Mesothelial cell of epicardium (in vitro differentiated cells): ENCODE data around the gene UBR7. TPM values are rescaled to one million over a fixed set of nuclear protein-coding genes. Genes with fewer than 3 reads are reported as not detected.

ENCODE experiments used
- DNase-seq, 2 experiments: peaks; one replicate each; pipeline ENCODE4 v3.0.0; 2021; ENCODE audit warnings: low spot score in 2 of 2; ENCODE audit not compliant: unreplicated experiment in 2 of 2
- H3K27ac Mint-ChIP-seq: 2 replicates; pipeline ENCODE4 v1.8.0; 2021; ENCODE audit warnings: mixed read lengths
- H3K27me3 Mint-ChIP-seq: 2 replicates; pipeline ENCODE4 v1.8.0; 2021; ENCODE audit warnings: low read depth, mixed read lengths
- H3K36me3 Mint-ChIP-seq: 2 replicates; pipeline ENCODE4 v1.8.0; 2021; ENCODE audit warnings: mixed read lengths
- H3K4me1 Mint-ChIP-seq: 2 replicates; pipeline ENCODE4 v1.8.0; 2021; ENCODE audit warnings: mixed read lengths
- H3K4me3 Mint-ChIP-seq: 2 replicates; pipeline ENCODE4 v1.8.0; 2021; ENCODE audit warnings: mild to moderate bottlenecking, moderate library complexity, mixed read lengths
- H3K9me3 Mint-ChIP-seq: 2 replicates; pipeline ENCODE4 v1.8.0; 2021; ENCODE audit warnings: mixed read lengths
- CTCF ChIP-seq: fragments of 200-600 bp; sonication (generic); IDR thresholded peaks from one replicate; pipeline ENCODE4 v1.5.0; 2021; ENCODE audit warnings: antibody characterized with exemption; ENCODE audit not compliant: unreplicated experiment
- total RNA-seq: library from RNA; stranded (reverse); gene quantifications from 3 replicates; pipeline ENCODE4 v1.2.1, GENCODE V29; 2021

Gene UBR7
- total RNA-seq, 1 donor from 2014 or later, result 13.1 TPM

GRCh38 chr14:93199031-93199430 is 8.0 kb upstream of the UBR7 start:
- Mint-ChIP-seq H3K27me3 (no peaks in the 10 kb centered on the region), H3K4me3 (no peak overlapping the region), H3K4me1 (no peaks in the 10 kb centered on the region), H3K27ac (no peak overlapping the region), H3K9me3 (no peaks in the 10 kb centered on the region), H3K36me3 (no peaks in the 10 kb centered on the region)
- DNase-seq, result no peak
- TF ChIP-seq CTCF, result no peak

GRCh38 chr14:93200553-93200952 is 6.5 kb upstream of the UBR7 start:
- Mint-ChIP-seq H3K36me3 (no peaks in the 10 kb centered on the region), H3K4me3 (no peak overlapping the region), H3K9me3 (no peaks in the 10 kb centered on the region), H3K27me3 (no peaks in the 10 kb centered on the region), H3K4me1 (peaks cover 4% of the 10 kb centered on the region), H3K27ac (no peak overlapping the region)
- DNase-seq, result no peak
- no peak for TF ChIP-seq CTCF

GRCh38 chr14:93201155-93201704 is 5.8 kb upstream of the UBR7 start:
- H3K27ac Mint-ChIP-seq, result no peak overlapping the region
- no peak for TF ChIP-seq CTCF
- no peaks in the 10 kb centered on the region for H3K27me3 Mint-ChIP-seq
- DNase-seq, result no peak
- H3K4me3 Mint-ChIP-seq, result no peak overlapping the region
- no peaks in the 10 kb centered on the region for H3K36me3 Mint-ChIP-seq
- no peaks in the 10 kb centered on the region for H3K9me3 Mint-ChIP-seq
- H3K4me1 Mint-ChIP-seq, result peaks cover 10% of the 10 kb centered on the region

- no peak for DNase-seq
- Mint-ChIP-seq H3K9me3 (no peaks in the 10 kb centered on the region), H3K4me3 (peak overlapping the region; percentile 98), H3K4me1 (peaks cover 20% of the 10 kb centered on the region), H3K27ac (peak overlapping the region; percentile 63), H3K36me3 (peaks cover 6% of the 10 kb centered on the region), H3K27me3 (no peaks in the 10 kb centered on the region)
- no peak for TF ChIP-seq CTCF
Measured at GRCh38 chr14:93207468-93208308, 632 bp downstream of the UBR7 start.

GRCh38 chr14:93212432-93212831 is 5.4 kb downstream of the UBR7 start:
- TF ChIP-seq CTCF, result no peak
- Mint-ChIP-seq H3K9me3 (no peaks in the 10 kb centered on the region), H3K27me3 (no peaks in the 10 kb centered on the region), H3K36me3 (peaks cover 20% of the 10 kb centered on the region), H3K27ac (no peak overlapping the region), H3K4me3 (no peak overlapping the region), H3K4me1 (peaks cover 4% of the 10 kb centered on the region)
- DNase-seq, result no peak
